DOHH2 (cell line): ENCODE data around the gene PPP5C.

Experiments
- CTCF ChIP-seq: fragments of 200-600 bp; sonication (generic); IDR thresholded peaks from one replicate; pipeline ENCODE4 v1.5.1; 2014; ENCODE audit warnings: antibody characterized with exemption, mild to moderate bottlenecking, low read depth, low read length; ENCODE audit not compliant: poor library complexity, severe bottlenecking
- EZH2phosphoT487 ChIP-seq: fragments of 200-600 bp; sonication (generic); IDR thresholded peaks from 2 replicates; pipeline ENCODE4 v1.6.1; 2017; ENCODE audit warnings: borderline replicate concordance, mild to moderate bottlenecking, antibody characterized with exemption, low read length, moderate library complexity, mixed read lengths

DNA sequence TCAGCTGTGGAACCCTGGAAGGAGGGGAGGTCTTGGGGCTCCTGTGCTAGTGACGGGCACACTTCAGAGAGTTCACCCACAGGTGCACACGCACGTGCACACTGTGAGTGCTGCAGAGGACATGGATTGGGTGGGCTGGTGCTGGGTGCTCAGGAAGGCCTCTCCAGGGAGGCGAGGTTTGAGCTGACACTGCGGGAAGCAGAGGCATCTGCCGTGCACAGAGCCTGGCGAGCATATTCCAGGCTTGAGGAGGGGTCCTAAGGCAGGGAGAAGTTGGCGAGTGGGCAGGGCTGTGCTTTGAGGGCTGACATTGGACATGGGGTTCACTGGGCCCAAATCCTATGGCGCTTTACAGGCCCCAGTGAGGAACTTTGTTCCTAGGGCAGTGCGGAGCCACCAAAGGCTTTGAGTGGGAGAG, 40.8 kb downstream of the PPP5C start:
- TF ChIP-seq CTCF (no peak), EZH2phosphoT487 (no peak)
